ENCODE results near the gene COL9A3. TPM values are rescaled to one million over a fixed set of nuclear protein-coding genes. Genes with fewer than 3 reads are reported as not detected.

The COL9A3 gene
- polyA plus RNA-seq, 2 of the 4 experiments (the other 2 are of a cell fraction) = 0.41 to 0.49 TPM

Small RNA genes lying within 50 kb of the gene (small RNA-seq; reads per million reads assigned to genes)
- gene DPH3P1 = 0 reads per million in 6 experiments

Other genes starting within 250 kb of the COL9A3 start
- 1.3 and 2.1 TPM in 2 replicates for gene SLCO4A1, start 174.5 kb upstream of the COL9A3 start, polyA plus RNA-seq (2011; rRNA removed)
- 8.1 to 11.2 TPM (median 9.9 TPM) in 3 replicates for gene SLCO4A1, start 174.5 kb upstream of the COL9A3 start, polyA plus RNA-seq (2017; fragmentation: RNase III; extraction: RNeasy Plus Mini Kit Qiagen cat#74134 plus additional on column Dnase treatment)
- gene NTSR1, start 108.2 kb upstream of the COL9A3 start, polyA plus RNA-seq (2011; rRNA removed) = 0.03 TPM in 2 replicates
- gene NTSR1, start 108.2 kb upstream of the COL9A3 start, polyA plus RNA-seq (2017; fragmentation: RNase III; extraction: RNeasy Plus Mini Kit Qiagen cat#74134 plus additional on column Dnase treatment) = not detected in 3 replicates
- gene MRGBP, start 20.6 kb upstream of the COL9A3 start, polyA plus RNA-seq (2011; rRNA removed) = 14.6 and 21.1 TPM in 2 replicates
- gene MRGBP, start 20.6 kb upstream of the COL9A3 start, polyA plus RNA-seq (2017; fragmentation: RNase III; extraction: RNeasy Plus Mini Kit Qiagen cat#74134 plus additional on column Dnase treatment) = 16.8 to 18.4 TPM (median 17.5 TPM) in 3 replicates
- gene OGFR, start 12.2 kb upstream of the COL9A3 start, polyA plus RNA-seq (2011; rRNA removed) = 15.9 and 16.1 TPM in 2 replicates
- gene OGFR, start 12.2 kb upstream of the COL9A3 start, polyA plus RNA-seq (2017; fragmentation: RNase III; extraction: RNeasy Plus Mini Kit Qiagen cat#74134 plus additional on column Dnase treatment) = 33.7 to 36.7 TPM (median 35.6 TPM) in 3 replicates
- gene TCFL5, start 44.8 kb downstream of the COL9A3 start, polyA plus RNA-seq (2011; rRNA removed) = 7.1 and 7.3 TPM in 2 replicates
- 5.1 to 6.1 TPM (median 5.6 TPM) in 3 replicates for gene TCFL5, start 44.8 kb downstream of the COL9A3 start, polyA plus RNA-seq (2017; fragmentation: RNase III; extraction: RNeasy Plus Mini Kit Qiagen cat#74134 plus additional on column Dnase treatment)
- 12.6 and 15.3 TPM in 2 replicates for gene DIDO1, start 109.5 kb downstream of the COL9A3 start, polyA plus RNA-seq (2011; rRNA removed)
- gene DIDO1, start 109.5 kb downstream of the COL9A3 start, polyA plus RNA-seq (2017; fragmentation: RNase III; extraction: RNeasy Plus Mini Kit Qiagen cat#74134 plus additional on column Dnase treatment) = 14.8 to 16.2 TPM (median 15.4 TPM) in 3 replicates
- 24.5 and 25.0 TPM in 2 replicates for gene GID8, start 121.1 kb downstream of the COL9A3 start, polyA plus RNA-seq (2011; rRNA removed)
- gene GID8, start 121.1 kb downstream of the COL9A3 start, polyA plus RNA-seq (2017; fragmentation: RNase III; extraction: RNeasy Plus Mini Kit Qiagen cat#74134 plus additional on column Dnase treatment) = 18.6 to 19.2 TPM (median 19.0 TPM) in 3 replicates
- 0.05 TPM in 1 of 2 replicates, not detected in the other for gene SLC17A9, start 135.7 kb downstream of the COL9A3 start, polyA plus RNA-seq (2011; rRNA removed)
- not detected in 3 replicates for gene SLC17A9, start 135.7 kb downstream of the COL9A3 start, polyA plus RNA-seq (2017; fragmentation: RNase III; extraction: RNeasy Plus Mini Kit Qiagen cat#74134 plus additional on column Dnase treatment)
- gene BHLHE23, start 189.9 kb downstream of the COL9A3 start, polyA plus RNA-seq (2011; rRNA removed) = not detected in 2 replicates
- not detected in 3 replicates for gene BHLHE23, start 189.9 kb downstream of the COL9A3 start, polyA plus RNA-seq (2017; fragmentation: RNase III; extraction: RNeasy Plus Mini Kit Qiagen cat#74134 plus additional on column Dnase treatment)

Measured in A549 (cell line).